Panc1 (cell line): Measurements from ENCODE around the gene ASTN2. TPM values are rescaled to one million over a fixed set of nuclear protein-coding genes. Genes with fewer than 3 reads are reported as not detected.

Experiments used
- ATAC-seq: fragments of 200-7000 bp; cut with Tn5 transposase; 2 replicates; pipeline ENCODE4 v1.9.1; 2020; ENCODE audit warnings: mild to moderate bottlenecking, moderate library complexity
- BruUV-seq: library from RNA; stranded (reverse); fragments of 400-500 nt; replicated peaks from 2 replicates; lab custom pipeline; 2021; lab: Mats Ljungman, UMichigan
- CTCF ChIA-PET: fragments of 300-600 bp; sonication (Branson Sonifier 250); formaldehyde crosslinking; loops from one replicate; lab custom pipeline; 2022; ENCODE audit warnings: antibody characterized with exemption; lab: Charles Lee
- POLR2A ChIA-PET: fragments of 300-600 bp; sonication (Branson Sonifier 250); formaldehyde crosslinking; loops from one replicate; lab custom pipeline; 2022; ENCODE audit warnings: antibody characterized with exemption; lab: Charles Lee
- DNase-seq: peaks from one replicate; pipeline ENCODE4 v3.0.0-alpha.2; 2010; ENCODE audit warnings: low read depth, low spot score
- H3K27ac ChIP-seq: 2 replicates; pipeline ENCODE4 v1.5.1; 2011; ENCODE audit warnings: mild to moderate bottlenecking, low read length, inconsistent platforms
- H3K27me3 ChIP-seq: fragments of 200-500 bp; sonication (Bioruptor generic); 2 replicates; pipeline ENCODE4 v1.6.0; 2014; ENCODE audit warnings: low read length, inconsistent platforms; ENCODE audit not compliant: control insufficient read depth, insufficient read depth
- H3K36me3 ChIP-seq: fragments of 200-500 bp; sonication (Bioruptor generic); 2 replicates; pipeline ENCODE4 v1.5.1; 2014; ENCODE audit warnings: inconsistent platforms, mild to moderate bottlenecking, low read length, moderate library complexity; ENCODE audit not compliant: control insufficient read depth, insufficient read depth
- H3K4me1 ChIP-seq: 2 replicates; pipeline ENCODE4 v1.5.1; 2011; ENCODE audit warnings: inconsistent platforms, mild to moderate bottlenecking, low read length, moderate library complexity; ENCODE audit not compliant: control insufficient read depth, insufficient read depth
- H3K4me3 ChIP-seq, 2 experiments: 2 replicates each; pipeline ENCODE4 v1.5.1; 2011 to 2012; ENCODE audit warnings: low read depth in 2 of 2, low read length in 2 of 2, mild to moderate bottlenecking in 2 of 2, inconsistent platforms in 1 of 2, moderate library complexity in 1 of 2
- H3K9me3 ChIP-seq: fragments of 200-500 bp; sonication (Bioruptor generic); 2 replicates; pipeline ENCODE4 v1.5.1; 2014; ENCODE audit warnings: low read depth, mild to moderate bottlenecking, inconsistent platforms, low read length, moderate library complexity; ENCODE audit not compliant: control insufficient read depth, insufficient read depth
- POLR2AphosphoS5 ChIP-seq: IDR thresholded peaks from 2 replicates; pipeline ENCODE4 v1.6.1; 2012; ENCODE audit warnings: mild to moderate bottlenecking, low read depth, low read length, moderate library complexity
- SIN3A ChIP-seq: IDR thresholded peaks from 2 replicates; pipeline ENCODE4 v1.6.1; 2012; ENCODE audit warnings: low read depth, mild to moderate bottlenecking, low read length, moderate library complexity, borderline replicate concordance; ENCODE audit not compliant: insufficient read depth
- TCF7L2 ChIP-seq: IDR thresholded peaks from 2 replicates; pipeline ENCODE4 v1.6.1; 2011; ENCODE audit warnings: mild to moderate bottlenecking, low read depth, low read length, inconsistent platforms
- in situ Hi-C: cut with HindIII; loops from 2 replicates; pipeline ENCODE4 v1.10.0; 2016; ENCODE audit warnings: low sequenced_read_pairs, low pct_unique_long_range_greater_than_20kb
- intact Hi-C: fragments of 100-400 bp; cut with micrococcal nuclease; formaldehyde crosslinking; loops from one replicate; pipeline ENCODE4 v1.10.0; 2022; ENCODE audit not compliant: unreplicated experiment
- total RNA-seq: library from RNA; stranded (reverse); gene quantifications from one replicate; pipeline ENCODE4 v1.2.1, GENCODE V29; 2021; ENCODE audit not compliant: unreplicated experiment
- TF ChIP-seq, protein P1 (sequence below): fragments of 450-650 bp; IDR thresholded peaks from 2 replicates; pipeline ENCODE4 v1.5.1; 2017; ENCODE audit warnings: mild to moderate bottlenecking
- TF ChIP-seq, protein P2 (sequence below), 2 experiments: IDR thresholded peaks; 2 replicates each; pipeline ENCODE4 v1.6.1; 2011 to 2012; ENCODE audit warnings: low read depth in 2 of 2, control low read depth in 1 of 2, low read length in 1 of 2, mild to moderate bottlenecking in 1 of 2, moderate library complexity in 1 of 2; ENCODE audit not compliant: insufficient read depth in 1 of 2

ASTN2 gene
- total RNA-seq, 1 experiment from 2014 or later: 3.9 TPM

DNA sequence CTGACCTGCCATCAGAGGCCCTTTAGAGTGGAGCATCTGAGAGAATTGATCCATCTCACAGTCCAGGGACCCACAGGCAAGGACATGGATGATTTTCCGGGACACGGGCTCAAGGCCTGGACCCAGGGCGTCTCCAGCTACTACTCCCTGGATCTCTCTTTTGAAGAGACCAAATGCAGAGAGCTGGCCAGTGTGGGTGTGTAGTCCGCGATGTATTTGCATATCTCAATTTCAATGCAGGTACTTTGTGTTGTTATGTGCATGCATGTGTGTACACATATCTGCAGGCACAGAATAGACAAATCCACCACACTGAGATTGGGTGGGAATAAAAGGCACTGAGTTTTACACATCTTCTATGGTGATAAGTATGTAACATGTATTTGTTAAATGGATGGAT is 30.8 kb upstream of the ASTN2 start:
- Histone ChIP-seq H3K27me3 (no peaks in the 10 kb centered on the region), H3K36me3 (no peaks in the 10 kb centered on the region), H3K27ac (no peak overlapping the region), H3K9me3 (no peaks in the 10 kb centered on the region), H3K4me3 (no peak overlapping the region), H3K4me1 (no peaks in the 10 kb centered on the region)
- DNase-seq (no peak), ATAC-seq (no peak)
- TF ChIP-seq, protein P1, sequence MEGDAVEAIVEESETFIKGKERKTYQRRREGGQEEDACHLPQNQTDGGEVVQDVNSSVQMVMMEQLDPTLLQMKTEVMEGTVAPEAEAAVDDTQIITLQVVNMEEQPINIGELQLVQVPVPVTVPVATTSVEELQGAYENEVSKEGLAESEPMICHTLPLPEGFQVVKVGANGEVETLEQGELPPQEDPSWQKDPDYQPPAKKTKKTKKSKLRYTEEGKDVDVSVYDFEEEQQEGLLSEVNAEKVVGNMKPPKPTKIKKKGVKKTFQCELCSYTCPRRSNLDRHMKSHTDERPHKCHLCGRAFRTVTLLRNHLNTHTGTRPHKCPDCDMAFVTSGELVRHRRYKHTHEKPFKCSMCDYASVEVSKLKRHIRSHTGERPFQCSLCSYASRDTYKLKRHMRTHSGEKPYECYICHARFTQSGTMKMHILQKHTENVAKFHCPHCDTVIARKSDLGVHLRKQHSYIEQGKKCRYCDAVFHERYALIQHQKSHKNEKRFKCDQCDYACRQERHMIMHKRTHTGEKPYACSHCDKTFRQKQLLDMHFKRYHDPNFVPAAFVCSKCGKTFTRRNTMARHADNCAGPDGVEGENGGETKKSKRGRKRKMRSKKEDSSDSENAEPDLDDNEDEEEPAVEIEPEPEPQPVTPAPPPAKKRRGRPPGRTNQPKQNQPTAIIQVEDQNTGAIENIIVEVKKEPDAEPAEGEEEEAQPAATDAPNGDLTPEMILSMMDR: no peak
- no peak for TF ChIP-seq TCF7L2
- no peak for TF ChIP-seq SIN3A
- TF ChIP-seq, protein P2, sequence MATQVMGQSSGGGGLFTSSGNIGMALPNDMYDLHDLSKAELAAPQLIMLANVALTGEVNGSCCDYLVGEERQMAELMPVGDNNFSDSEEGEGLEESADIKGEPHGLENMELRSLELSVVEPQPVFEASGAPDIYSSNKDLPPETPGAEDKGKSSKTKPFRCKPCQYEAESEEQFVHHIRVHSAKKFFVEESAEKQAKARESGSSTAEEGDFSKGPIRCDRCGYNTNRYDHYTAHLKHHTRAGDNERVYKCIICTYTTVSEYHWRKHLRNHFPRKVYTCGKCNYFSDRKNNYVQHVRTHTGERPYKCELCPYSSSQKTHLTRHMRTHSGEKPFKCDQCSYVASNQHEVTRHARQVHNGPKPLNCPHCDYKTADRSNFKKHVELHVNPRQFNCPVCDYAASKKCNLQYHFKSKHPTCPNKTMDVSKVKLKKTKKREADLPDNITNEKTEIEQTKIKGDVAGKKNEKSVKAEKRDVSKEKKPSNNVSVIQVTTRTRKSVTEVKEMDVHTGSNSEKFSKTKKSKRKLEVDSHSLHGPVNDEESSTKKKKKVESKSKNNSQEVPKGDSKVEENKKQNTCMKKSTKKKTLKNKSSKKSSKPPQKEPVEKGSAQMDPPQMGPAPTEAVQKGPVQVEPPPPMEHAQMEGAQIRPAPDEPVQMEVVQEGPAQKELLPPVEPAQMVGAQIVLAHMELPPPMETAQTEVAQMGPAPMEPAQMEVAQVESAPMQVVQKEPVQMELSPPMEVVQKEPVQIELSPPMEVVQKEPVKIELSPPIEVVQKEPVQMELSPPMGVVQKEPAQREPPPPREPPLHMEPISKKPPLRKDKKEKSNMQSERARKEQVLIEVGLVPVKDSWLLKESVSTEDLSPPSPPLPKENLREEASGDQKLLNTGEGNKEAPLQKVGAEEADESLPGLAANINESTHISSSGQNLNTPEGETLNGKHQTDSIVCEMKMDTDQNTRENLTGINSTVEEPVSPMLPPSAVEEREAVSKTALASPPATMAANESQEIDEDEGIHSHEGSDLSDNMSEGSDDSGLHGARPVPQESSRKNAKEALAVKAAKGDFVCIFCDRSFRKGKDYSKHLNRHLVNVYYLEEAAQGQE (IDR thresholded peaks at IDR 0.05; ENCODE audit: insufficient read depth in 1 of 2, low read depth in 2 of 2, low read length in 1 of 2): no peak
- TF ChIP-seq POLR2AphosphoS5: no peak
- in situ Hi-C loops (no loop called here), intact Hi-C loops (no loop called here)
- ChIA-PET CTCF (no interaction called here), POLR2A (no interaction called here)
- no TSS peak for BruUV-seq

DNA sequence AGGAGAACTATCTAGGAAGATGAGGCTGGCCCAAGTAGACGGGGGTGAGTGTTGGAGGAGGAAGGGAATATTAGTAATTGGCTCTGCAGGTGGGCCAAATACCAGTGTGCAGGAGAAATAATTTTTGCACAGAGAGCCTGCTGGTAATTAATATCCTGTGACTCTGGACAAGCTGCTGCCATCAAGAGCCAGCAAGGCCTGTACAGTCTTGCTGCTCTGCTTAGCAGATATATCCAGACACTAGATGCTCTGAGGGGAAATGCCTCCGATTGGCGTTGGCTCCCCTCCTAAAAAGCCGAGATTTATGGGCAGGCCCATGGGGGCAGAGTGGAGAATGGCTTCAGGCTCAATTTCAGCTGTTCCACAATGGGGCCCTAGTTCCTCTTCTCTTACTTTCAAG is 29.6 kb upstream of the ASTN2 start:
- no peaks in the 10 kb centered on the region for H3K27me3 ChIP-seq
- H3K9me3 ChIP-seq: no peaks in the 10 kb centered on the region
- no peaks in the 10 kb centered on the region for H3K36me3 ChIP-seq
- ChIA-PET CTCF (no interaction called here), POLR2A (no interaction called here)
- intact Hi-C loops: no loop called here
- in situ Hi-C loops: no loop called here
- H3K4me1 ChIP-seq: no peaks in the 10 kb centered on the region
- no peak overlapping the region for H3K4me3 ChIP-seq
- ATAC-seq: no peak
- no peak overlapping the region for H3K27ac ChIP-seq
- no peak for DNase-seq
- TF ChIP-seq, protein P2 (IDR thresholded peaks at IDR 0.05; ENCODE audit: insufficient read depth in 1 of 2, low read depth in 2 of 2, low read length in 1 of 2): no peak
- TF ChIP-seq POLR2AphosphoS5 (no peak), SIN3A (no peak), TCF7L2 (no peak)
- TF ChIP-seq, protein P1: no peak
- BruUV-seq: no TSS peak
